Non-pigmented ciliary epithelial cell (primary cell): ENCODE results near the gene SLC15A5.

Experiments
- DNase-seq: peaks from one replicate; pipeline ENCODE4 v3.0.0-alpha.2; 2010; ENCODE audit warnings: low read depth

Gene SLC15A5

GRCh38 chr12:16260206-16260605 is 17.3 kb downstream of the SLC15A5 start:
- no peak for DNase-seq

- no peak for DNase-seq
Measured at GRCh38 chr12:16258963-16259362, 18.5 kb downstream of the SLC15A5 start.

- DNase-seq, result no peak
Measured at GRCh38 chr12:16246264-16246663, 31.2 kb downstream of the SLC15A5 start.

GRCh38 chr12:16245209-16245608 is 32.3 kb downstream of the SLC15A5 start:
- no peak for DNase-seq

GRCh38 chr12:16243487-16244412 is 33.7 kb downstream of the SLC15A5 start:
- DNase-seq, result no peak

GRCh38 chr12:16241346-16241745 is 36.1 kb downstream of the SLC15A5 start:
- DNase-seq, result no peak

- no peak for DNase-seq
Measured at GRCh38 chr12:16238661-16239060, 38.8 kb downstream of the SLC15A5 start.

- no peak for DNase-seq
Measured at GRCh38 chr12:16229676-16230075, 47.8 kb downstream of the SLC15A5 start.

GRCh38 chr12:16228067-16228466 is 49.4 kb downstream of the SLC15A5 start:
- DNase-seq, result no peak

- DNase-seq, result no peak
Measured at GRCh38 chr12:16225692-16226091, 51.8 kb downstream of the SLC15A5 start.

- DNase-seq, result no peak
Measured at GRCh38 chr12:16224196-16224595, 53.3 kb downstream of the SLC15A5 start.

- DNase-seq, result no peak
Measured at GRCh38 chr12:16221776-16222175, 55.7 kb downstream of the SLC15A5 start.

- DNase-seq, result no peak
Measured at GRCh38 chr12:16220120-16220519, 57.4 kb downstream of the SLC15A5 start.

- no peak for DNase-seq
Measured at GRCh38 chr12:16218934-16219751, 58.3 kb downstream of the SLC15A5 start.

- no peak for DNase-seq
Measured at GRCh38 chr12:16218234-16218633, 59.3 kb downstream of the SLC15A5 start.

- no peak for DNase-seq
Measured at GRCh38 chr12:16211731-16212130, 65.8 kb downstream of the SLC15A5 start.

GRCh38 chr12:16198884-16199283 is 78.6 kb downstream of the SLC15A5 start:
- no peak for DNase-seq

- DNase-seq, result no peak
Measured at GRCh38 chr12:16197600-16197999, 79.9 kb downstream of the SLC15A5 start.

- no peak for DNase-seq
Measured at GRCh38 chr12:16189849-16190248, 87.6 kb downstream of the SLC15A5 start.

GRCh38 chr12:16187660-16188059 is 89.8 kb downstream of the SLC15A5 start:
- DNase-seq, result no peak

- DNase-seq, result no peak
Measured at GRCh38 chr12:16184681-16185080, 92.8 kb downstream of the SLC15A5 start.

GRCh38 chr12:16183541-16183940 is 93.9 kb downstream of the SLC15A5 start:
- no peak for DNase-seq

- DNase-seq, result no peak
Measured at GRCh38 chr12:16175840-16176239, 101.6 kb downstream of the SLC15A5 start.
